Thyroid gland (tissue), 4 donors: ENCODE measurements around the gene CATSPER4.

Source experiments
- POLR2A ChIP-seq, 2 donors: fragments of 450-650 bp; IDR thresholded peaks; one replicate each; pipeline ENCODE4 v1.6.1; 2017; ENCODE audit warnings: antibody characterized with exemption in 2 of 2, mild to moderate bottlenecking in 2 of 2, moderate library complexity in 1 of 2
- TF ChIP-seq, protein P1 (sequence below), 6 experiments: fragments of 200-600 bp in 3 of 6; fragments of 450-650 bp in 3 of 6; sonication (generic) in 3 of 6; IDR thresholded peaks; one replicate each; pipeline ENCODE4 v1.5.1; 2016 to 2019; ENCODE audit warnings: antibody characterized with exemption in 6 of 6, mild to moderate bottlenecking in 2 of 6, inconsistent platforms in 1 of 6, moderate library complexity in 1 of 6

DNA sequence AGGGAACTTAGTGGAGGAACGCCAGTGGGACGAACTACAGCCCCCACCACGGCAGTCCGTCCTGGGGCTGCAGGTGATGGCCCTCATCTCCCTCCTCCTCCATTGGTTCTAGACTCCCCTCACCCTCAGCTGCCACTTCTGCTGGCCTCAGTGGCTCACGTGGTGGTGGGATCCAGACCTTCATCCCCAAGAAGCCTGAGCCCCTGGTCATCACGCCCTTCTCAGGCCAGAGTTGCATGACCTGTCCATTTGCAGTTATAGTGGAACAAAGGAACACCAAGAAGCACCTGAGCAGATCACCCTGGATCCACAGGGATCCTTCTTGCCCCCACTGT lies 44.5 kb upstream of the CATSPER4 start:
- TF ChIP-seq POLR2A (IDR thresholded peaks at IDR 0.05) = no peak
- TF ChIP-seq, protein P1, sequence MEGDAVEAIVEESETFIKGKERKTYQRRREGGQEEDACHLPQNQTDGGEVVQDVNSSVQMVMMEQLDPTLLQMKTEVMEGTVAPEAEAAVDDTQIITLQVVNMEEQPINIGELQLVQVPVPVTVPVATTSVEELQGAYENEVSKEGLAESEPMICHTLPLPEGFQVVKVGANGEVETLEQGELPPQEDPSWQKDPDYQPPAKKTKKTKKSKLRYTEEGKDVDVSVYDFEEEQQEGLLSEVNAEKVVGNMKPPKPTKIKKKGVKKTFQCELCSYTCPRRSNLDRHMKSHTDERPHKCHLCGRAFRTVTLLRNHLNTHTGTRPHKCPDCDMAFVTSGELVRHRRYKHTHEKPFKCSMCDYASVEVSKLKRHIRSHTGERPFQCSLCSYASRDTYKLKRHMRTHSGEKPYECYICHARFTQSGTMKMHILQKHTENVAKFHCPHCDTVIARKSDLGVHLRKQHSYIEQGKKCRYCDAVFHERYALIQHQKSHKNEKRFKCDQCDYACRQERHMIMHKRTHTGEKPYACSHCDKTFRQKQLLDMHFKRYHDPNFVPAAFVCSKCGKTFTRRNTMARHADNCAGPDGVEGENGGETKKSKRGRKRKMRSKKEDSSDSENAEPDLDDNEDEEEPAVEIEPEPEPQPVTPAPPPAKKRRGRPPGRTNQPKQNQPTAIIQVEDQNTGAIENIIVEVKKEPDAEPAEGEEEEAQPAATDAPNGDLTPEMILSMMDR (IDR thresholded peaks at IDR 0.05) = no peak
